DOHH2 (cell line): Measurements from ENCODE around the gene LAPTM4A.
"Not testable (repeated sequence)": the region's sequence is repeated elsewhere in the genome, so short reads cannot be mapped to it uniquely, and the experiment has no call there.

Source experiments
- H3F3A ChIP-seq: fragments of 200-600 bp; sonication (generic), shearing (Covaris generic); 2 replicates; pipeline ENCODE4 v1.6.0; 2016; ENCODE audit warnings: antibody characterized with exemption, mild to moderate bottlenecking; ENCODE audit not compliant: control insufficient read depth, insufficient read depth
- H3K27ac ChIP-seq: fragments of 200-600 bp; sonication (generic); 2 replicates; pipeline ENCODE4 v1.5.1; 2014; ENCODE audit warnings: low read depth, mild to moderate bottlenecking, low read length, moderate library complexity
- H3K27me3 ChIP-seq: fragments of 200-600 bp; sonication (generic); 2 replicates; pipeline ENCODE4 v1.6.1; 2014; ENCODE audit warnings: mild to moderate bottlenecking, low read length, mixed read lengths; ENCODE audit not compliant: control insufficient read depth
- H3K36me3 ChIP-seq: fragments of 200-600 bp; sonication (generic); 2 replicates; pipeline ENCODE4 v1.6.1; 2014; ENCODE audit warnings: mild to moderate bottlenecking, low read length, moderate library complexity, mixed read lengths; ENCODE audit not compliant: control insufficient read depth
- H3K4me1 ChIP-seq: fragments of 200-600 bp; sonication (generic); 2 replicates; pipeline ENCODE4 v1.6.1; 2014; ENCODE audit warnings: mild to moderate bottlenecking, low read length, mixed read lengths; ENCODE audit not compliant: control insufficient read depth
- H3K4me2 ChIP-seq: fragments of 200-600 bp; sonication (generic); 2 replicates; pipeline ENCODE4 v1.6.0; 2014; ENCODE audit warnings: mild to moderate bottlenecking, low read length, moderate library complexity
- H3K4me3 ChIP-seq: fragments of 200-600 bp; sonication (generic); 2 replicates; pipeline ENCODE4 v1.5.1; 2014; ENCODE audit warnings: mild to moderate bottlenecking, low read length, mixed read lengths
- H3K79me2 ChIP-seq: fragments of 200-600 bp; sonication (generic); 2 replicates; pipeline ENCODE4 v1.6.1; 2014; ENCODE audit warnings: mild to moderate bottlenecking, low read length, mixed read lengths; ENCODE audit not compliant: control insufficient read depth
- H3K9me2 ChIP-seq: fragments of 200-600 bp; sonication (generic); replicated peaks from 2 replicates; pipeline ENCODE4 v1.6.1; 2014; ENCODE audit warnings: mild to moderate bottlenecking, low read length, mixed read lengths; ENCODE audit not compliant: control insufficient read depth
- H3K9me3 ChIP-seq: fragments of 200-600 bp; sonication (generic); 2 replicates; pipeline ENCODE4 v1.6.1; 2014; ENCODE audit warnings: antibody characterized with exemption, low read length, mixed read lengths; ENCODE audit not compliant: control insufficient read depth, insufficient read depth
- H4K20me1 ChIP-seq: fragments of 200-600 bp; sonication (generic); 2 replicates; pipeline ENCODE4 v1.6.0; 2014; ENCODE audit warnings: low read depth, mild to moderate bottlenecking, antibody characterized with exemption, low read length, moderate library complexity; ENCODE audit not compliant: control insufficient read depth, insufficient read depth
- CTCF ChIP-seq: fragments of 200-600 bp; sonication (generic); IDR thresholded peaks from one replicate; pipeline ENCODE4 v1.5.1; 2014; ENCODE audit warnings: antibody characterized with exemption, mild to moderate bottlenecking, low read depth, low read length; ENCODE audit not compliant: poor library complexity, severe bottlenecking
- EZH2phosphoT487 ChIP-seq: fragments of 200-600 bp; sonication (generic); IDR thresholded peaks from 2 replicates; pipeline ENCODE4 v1.6.1; 2017; ENCODE audit warnings: borderline replicate concordance, mild to moderate bottlenecking, antibody characterized with exemption, low read length, moderate library complexity, mixed read lengths

LAPTM4A gene

GRCh38 chr2:20074901-20075300, 23.5 kb upstream of the LAPTM4A start:
- Histone ChIP-seq H3K4me2 (no peak overlapping the region), H4K20me1 (no peaks in the 10 kb centered on the region), H3K27ac (no peak overlapping the region)

GRCh38 chr2:20074046-20074648, 22.7 kb upstream of the LAPTM4A start:
- H3K9me3 ChIP-seq, H3K27ac ChIP-seq: not testable (repeated sequence)

More at GRCh38 chr2:20074901-20075300, 23.5 kb upstream of the LAPTM4A start:
- Histone ChIP-seq H3F3A (no peaks in the 10 kb centered on the region), H3K36me3 (no peaks in the 10 kb centered on the region), H3K4me3 (no peak overlapping the region), H3K9me3 (peaks cover 5% of the 10 kb centered on the region; the same call in 1 of the 2 replicates), H3K27me3 (no peaks in the 10 kb centered on the region; the same call in 1 of the 2 replicates), H3K79me2 (no peaks in the 10 kb centered on the region), H3K9me2 (no peaks in the 10 kb centered on the region), H3K4me1 (peaks cover 9% of the 10 kb centered on the region)
- TF ChIP-seq CTCF (no peak), EZH2phosphoT487 (no peak)

GRCh38 chr2:20073460-20073859, 22.0 kb upstream of the LAPTM4A start:
- H3K27ac ChIP-seq: no peak overlapping the region
- no peaks in the 10 kb centered on the region for H3K9me2 ChIP-seq
- H3K27me3 ChIP-seq: no peaks in the 10 kb centered on the region; the same call in 1 of the 2 replicates
- peaks cover 9% of the 10 kb centered on the region for H3K4me1 ChIP-seq
- H3K4me3 ChIP-seq: no peak overlapping the region
- no peak overlapping the region for H3K4me2 ChIP-seq
- no peaks in the 10 kb centered on the region for H3K79me2 ChIP-seq
- no peak for TF ChIP-seq CTCF
- TF ChIP-seq EZH2phosphoT487: no peak
- peaks cover 5% of the 10 kb centered on the region; the same call in 1 of the 2 replicates for H3K9me3 ChIP-seq
- H3K36me3 ChIP-seq: no peaks in the 10 kb centered on the region
- H3F3A ChIP-seq: no peaks in the 10 kb centered on the region
- no peaks in the 10 kb centered on the region for H4K20me1 ChIP-seq

More at GRCh38 chr2:20074046-20074648, 22.7 kb upstream of the LAPTM4A start:
- H3K79me2 ChIP-seq, H3K4me3 ChIP-seq, H3K36me3 ChIP-seq, H3F3A ChIP-seq, H4K20me1 ChIP-seq, H3K27me3 ChIP-seq, H3K4me2 ChIP-seq, H3K4me1 ChIP-seq, H3K9me2 ChIP-seq: not testable (repeated sequence)

GRCh38 chr2:20072436-20073158, 21.2 kb upstream of the LAPTM4A start:
- H3K9me3 ChIP-seq: no peaks in the 10 kb centered on the region

More at GRCh38 chr2:20072436-20073158, 21.2 kb upstream of the LAPTM4A start:
- Histone ChIP-seq H3K4me3 (no peak overlapping the region), H3K9me2 (no peaks in the 10 kb centered on the region), H3K36me3 (no peaks in the 10 kb centered on the region), H3K27ac (no peak overlapping the region), H3K79me2 (no peaks in the 10 kb centered on the region), H3F3A (no peaks in the 10 kb centered on the region), H3K4me1 (peaks cover 4% of the 10 kb centered on the region), H3K4me2 (no peak overlapping the region), H4K20me1 (no peaks in the 10 kb centered on the region), H3K27me3 (no peaks in the 10 kb centered on the region; the same call in 1 of the 2 replicates)
- no peak for TF ChIP-seq EZH2phosphoT487
- no peak for TF ChIP-seq CTCF
